Keratinocyte (primary cell): ENCODE results near the gene PIN1. TPM values are rescaled to one million over a fixed set of nuclear protein-coding genes. Genes with fewer than 3 reads are reported as not detected.
"Not testable (repeated sequence)": the region's sequence is repeated elsewhere in the genome, so short reads cannot be mapped to it uniquely, and the experiment has no call there.

Experiments used
- DNase-seq: peaks from one replicate; pipeline ENCODE4 v3.0.0-alpha.2; 2011; ENCODE audit warnings: low read depth, missing footprints, low spot score
- FAIRE-seq: peaks from 2 replicates; lab custom pipeline; 2011; peaks lifted over from hg19 to GRCh38; lab: Jason Lieb, UNC
- H2AFZ ChIP-seq: 2 replicates; pipeline ENCODE4 v1.6.0; 2012; ENCODE audit warnings: low read length, control low read depth, inconsistent platforms; ENCODE audit not compliant: control insufficient read depth
- H3K27ac ChIP-seq: 2 replicates; pipeline ENCODE4 v1.5.1; 2011; ENCODE audit warnings: low read length; ENCODE audit not compliant: control insufficient read depth, insufficient read depth
- H3K27me3 ChIP-seq: 3 replicates; pipeline ENCODE4 v1.6.0; 2011; ENCODE audit warnings: low read length; ENCODE audit not compliant: control insufficient read depth, insufficient read depth; ENCODE audit errors: extremely low read depth
- H3K36me3 ChIP-seq, 2 experiments: 2 replicates in 1 of 2; 3 replicates in 1 of 2; pipeline ENCODE4 v1.5.1; 2011; ENCODE audit warnings: low read length in 2 of 2, mild to moderate bottlenecking in 1 of 2; ENCODE audit not compliant: control insufficient read depth in 2 of 2, insufficient read depth in 2 of 2; ENCODE audit errors: extremely low read depth in 1 of 2
- H3K4me1 ChIP-seq: 3 replicates; pipeline ENCODE4 v1.5.1; 2011; ENCODE audit warnings: low read length; ENCODE audit not compliant: control insufficient read depth, insufficient read depth; ENCODE audit errors: extremely low read depth
- H3K4me2 ChIP-seq: 3 replicates; pipeline ENCODE4 v1.6.0; 2011; ENCODE audit warnings: low read depth, low read length; ENCODE audit not compliant: control insufficient read depth, insufficient read depth; ENCODE audit errors: extremely low read depth
- H3K4me3 ChIP-seq, 3 experiments: fragments of 200-600 bp in 1 of 3; sonication (generic) in 1 of 3; 2 replicates in 2 of 3; 3 replicates in 1 of 3; pipeline ENCODE4 v1.5.1; 2011 to 2016; ENCODE audit warnings: low read length in 3 of 3, mild to moderate bottlenecking in 3 of 3, control low read depth in 2 of 3, inconsistent platforms in 1 of 3, low read depth in 1 of 3, mixed read lengths in 1 of 3, mixed run types in 1 of 3, moderate library complexity in 1 of 3; ENCODE audit not compliant: control insufficient read depth in 2 of 3, insufficient read depth in 2 of 3; ENCODE audit errors: extremely low read depth in 1 of 3
- H3K79me2 ChIP-seq: 2 replicates; pipeline ENCODE4 v1.6.0; 2012; ENCODE audit warnings: low read length; ENCODE audit not compliant: control insufficient read depth, insufficient read depth
- H3K9ac ChIP-seq: 3 replicates; pipeline ENCODE4 v1.6.0; 2011; ENCODE audit warnings: low read length; ENCODE audit not compliant: control insufficient read depth, insufficient read depth; ENCODE audit errors: extremely low read depth
- H3K9me1 ChIP-seq: 3 replicates; pipeline ENCODE4 v1.6.0; 2011; ENCODE audit warnings: low read length; ENCODE audit not compliant: control insufficient read depth, insufficient read depth; ENCODE audit errors: extremely low read depth
- H3K9me3 ChIP-seq: 2 replicates; pipeline ENCODE4 v1.5.1; 2012; ENCODE audit warnings: low read depth, low read length; ENCODE audit not compliant: control insufficient read depth
- H4K20me1 ChIP-seq: 3 replicates; pipeline ENCODE4 v1.6.0; 2011; ENCODE audit warnings: low read length; ENCODE audit not compliant: control insufficient read depth, insufficient read depth; ENCODE audit errors: extremely low read depth
- CTCF ChIP-seq, 3 experiments: IDR thresholded peaks in 1 of 3; conservative IDR thresholded peaks in 1 of 3; optimal IDR thresholded peaks in 1 of 3; 2 replicates in 2 of 3; 3 replicates in 1 of 3; pipeline versions ENCODE3 to v1.5.1; 2011; ENCODE audit warnings: low read length in 3 of 3, mild to moderate bottlenecking in 3 of 3, moderate library complexity in 2 of 3, control low read depth in 1 of 3, inconsistent platforms in 1 of 3; ENCODE audit not compliant: insufficient read depth in 2 of 3; ENCODE audit errors: extremely low read depth in 1 of 3
- EZH2 ChIP-seq: IDR thresholded peaks from one replicate; pipeline ENCODE4 v1.6.1; 2012; ENCODE audit warnings: inconsistent platforms, mild to moderate bottlenecking, low read length, moderate library complexity
- dilution Hi-C: fragments of 300-500 bp; cut with MboI; formaldehyde crosslinking; loops from one replicate; pipeline ENCODE4 v1.7.0; 2020; ENCODE audit warnings: low sequenced_read_pairs; ENCODE audit not compliant: extremely low pct_ligation_motif_present
- polyA plus RNA-seq, 5 experiments: library from polyadenylated mRNA; depleted of rRNA in 3 of 5; stranded (reverse) in 3 of 5; stranded (forward) in 1 of 5; unstranded in 1 of 5; fragments of >200 nt; gene quantifications; 1 replicate in 1 of 5; 2 replicates in 3 of 5; 3 replicates in 1 of 5; pipeline versions ENCODE4 v1.2.1 to v1.2.3, GENCODE V29; 2011 to 2012; ENCODE audit warnings: missing spikeins in 2 of 5, low read depth in 1 of 5, low replicate concordance in 1 of 5

Gene PIN1
- polyA plus RNA-seq, 1 donor (not counting 4 experiments of a cell fraction or from before 2014, with no cell fraction given): 39.8 TPM

GRCh38 chr19:9789066-9789465 is 46.1 kb upstream of the PIN1 start:
- Histone ChIP-seq H3K4me2 (no peak overlapping the region), H3K27ac (no peak overlapping the region), H3K9me3 (no peaks in the 10 kb centered on the region), H3K4me3 (no peak overlapping the region), H3K79me2 (no peaks in the 10 kb centered on the region), H3K27me3 (no peaks in the 10 kb centered on the region), H3K9me1 (no peaks in the 10 kb centered on the region), H3K36me3 (no peaks in the 10 kb centered on the region), H2AFZ (no peak overlapping the region), H4K20me1 (no peaks in the 10 kb centered on the region), H3K9ac (no peak overlapping the region), H3K4me1 (peaks cover 2% of the 10 kb centered on the region)
- TF ChIP-seq CTCF (optimal IDR thresholded peaks at IDR 0.05 in 1 of 3, IDR thresholded peaks at IDR 0.05 in 1 of 3, conservative IDR thresholded peaks at IDR 0.05 in 1 of 3; ENCODE audit: extremely low read depth in 1 of 3, insufficient read depth in 2 of 3, low read length in 3 of 3) (no peak), EZH2 (no peak)
- no peak for DNase-seq
- dilution Hi-C loops: no loop called here
- no peak for FAIRE-seq

DNA sequence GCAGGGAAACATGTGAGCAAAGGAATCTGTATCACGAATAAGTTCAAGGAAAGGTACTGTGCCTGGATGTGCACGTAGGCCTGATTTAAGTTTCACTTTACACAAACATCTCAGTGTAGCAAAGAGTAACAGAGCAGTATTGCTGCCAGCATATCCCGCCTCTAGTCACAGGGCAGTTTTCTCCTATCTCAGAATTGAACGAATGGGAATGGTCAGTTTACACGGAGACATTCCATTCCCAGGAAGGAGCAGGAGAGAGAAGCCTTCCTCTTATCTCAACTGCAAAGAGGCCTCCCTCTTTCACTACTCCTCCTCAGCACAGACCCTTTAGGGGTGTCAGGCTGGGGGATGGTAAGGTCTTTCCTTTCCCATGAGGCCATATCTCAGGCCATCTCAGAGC is 45.5 kb upstream of the PIN1 start:
- H3K27ac ChIP-seq, H3K9ac ChIP-seq, H3K9me1 ChIP-seq, H3K9me3 ChIP-seq, H3K4me3 ChIP-seq, DNase-seq, H3K4me1 ChIP-seq, H3K79me2 ChIP-seq, H4K20me1 ChIP-seq, H2AFZ ChIP-seq, H3K4me2 ChIP-seq, dilution Hi-C loops, H3K36me3 ChIP-seq, FAIRE-seq, H3K27me3 ChIP-seq: not testable (repeated sequence)

DNA sequence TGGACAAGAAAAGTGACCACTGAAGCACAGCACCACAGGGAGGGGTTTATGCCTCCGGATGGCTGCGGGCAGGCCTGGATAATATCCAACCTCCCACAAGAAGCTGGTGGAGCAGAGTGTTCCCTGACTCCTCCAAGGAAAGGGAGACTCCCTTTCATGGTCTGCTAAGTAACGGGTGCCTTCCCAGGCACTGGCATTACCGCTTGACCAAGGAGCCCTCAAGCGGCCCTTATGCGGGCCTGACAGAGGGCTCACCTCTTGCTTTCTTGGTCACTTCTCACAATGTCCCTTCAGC is 44.1 kb upstream of the PIN1 start:
- H3K9ac ChIP-seq: peak overlapping the region; percentile 9
- H3K27me3 ChIP-seq, dilution Hi-C loops, H3K79me2 ChIP-seq, H3K27ac ChIP-seq, H3K4me1 ChIP-seq, DNase-seq, H3K36me3 ChIP-seq, H3K9me1 ChIP-seq, H4K20me1 ChIP-seq, H3K9me3 ChIP-seq, FAIRE-seq: not testable (repeated sequence)
- peak overlapping the region; percentile 29 for H2AFZ ChIP-seq
- H3K4me2 ChIP-seq: peak overlapping the region; percentile 67
- peak overlapping the region in 1 of 3 experiments; percentile 29 for H3K4me3 ChIP-seq
